Measurements from ENCODE around the gene NINJ2. TPM values are rescaled to one million over a fixed set of nuclear protein-coding genes. Genes with fewer than 3 reads are reported as not detected.
"Not testable (repeated sequence)": the region's sequence is repeated elsewhere in the genome, so short reads cannot be mapped to it uniquely, and the experiment has no call there.

The NINJ2 gene
- total RNA-seq, 1 donor from 2014 or later = not detected

GRCh38 chr12:642633-643474 lies 20.4 kb downstream of the NINJ2 start:
- Mint-ChIP-seq H3K9me3 (no peaks in the 10 kb centered on the region), H3K4me3 (peak overlapping the region; percentile 87), H3K36me3 (peaks cover 4% of the 10 kb centered on the region), H3K4me1 (ENCODE audit: unreplicated experiment) (peaks cover 7% of the 10 kb centered on the region), H3K27me3 (no peaks in the 10 kb centered on the region), H3K27ac (peak overlapping the region; percentile 87)
- TF ChIP-seq CTCF (conservative IDR thresholded peaks at IDR 0.05) = peak; percentile 64
- DNase-seq (ENCODE audit: extremely low spot score, unreplicated experiment) = peak; percentile 79

GRCh38 chr12:641321-641720 lies 21.9 kb downstream of the NINJ2 start:
- not testable (repeated sequence) for H3K27me3 Mint-ChIP-seq; DNase-seq (ENCODE audit: extremely low spot score, unreplicated experiment); H3K9me3 Mint-ChIP-seq; H3K27ac Mint-ChIP-seq; H3K4me1 Mint-ChIP-seq (ENCODE audit: unreplicated experiment); H3K36me3 Mint-ChIP-seq
- peak overlapping the region; percentile 83 for H3K4me3 Mint-ChIP-seq

- Mint-ChIP-seq H3K27ac (peak overlapping the region; percentile 71), H3K4me1 (ENCODE audit: unreplicated experiment) (peaks cover 7% of the 10 kb centered on the region), H3K27me3 (no peaks in the 10 kb centered on the region), H3K9me3 (no peaks in the 10 kb centered on the region), H3K36me3 (no peaks in the 10 kb centered on the region), H3K4me3 (no peak overlapping the region)
- no peak for TF ChIP-seq CTCF (conservative IDR thresholded peaks at IDR 0.05)
- DNase-seq (ENCODE audit: extremely low spot score, unreplicated experiment) = no peak
Measured at GRCh38 chr12:640773-641172, 22.5 kb downstream of the NINJ2 start.

- Mint-ChIP-seq H3K4me1 (ENCODE audit: unreplicated experiment) (peaks cover 7% of the 10 kb centered on the region), H3K27me3 (no peaks in the 10 kb centered on the region), H3K36me3 (no peaks in the 10 kb centered on the region), H3K9me3 (no peaks in the 10 kb centered on the region), H3K4me3 (no peak overlapping the region), H3K27ac (peak overlapping the region; percentile 71)
- TF ChIP-seq CTCF (conservative IDR thresholded peaks at IDR 0.05) = no peak
- no peak for DNase-seq (ENCODE audit: extremely low spot score, unreplicated experiment)
Measured at GRCh38 chr12:639988-640387, 23.3 kb downstream of the NINJ2 start.

- Mint-ChIP-seq H3K4me1 (ENCODE audit: unreplicated experiment) (peaks cover 7% of the 10 kb centered on the region), H3K9me3 (no peaks in the 10 kb centered on the region), H3K27ac (peak overlapping the region; percentile 71), H3K27me3 (no peaks in the 10 kb centered on the region), H3K4me3 (no peak overlapping the region), H3K36me3 (no peaks in the 10 kb centered on the region)
- no peak for DNase-seq (ENCODE audit: extremely low spot score, unreplicated experiment)
- TF ChIP-seq CTCF (conservative IDR thresholded peaks at IDR 0.05) = no peak
Measured at GRCh38 chr12:639566-639965, 23.7 kb downstream of the NINJ2 start.

GRCh38 chr12:638953-639557 lies 24.2 kb downstream of the NINJ2 start:
- peaks cover 7% of the 10 kb centered on the region for H3K4me1 Mint-ChIP-seq (ENCODE audit: unreplicated experiment)
- no peaks in the 10 kb centered on the region for H3K9me3 Mint-ChIP-seq
- H3K27me3 Mint-ChIP-seq = no peaks in the 10 kb centered on the region
- H3K4me3 Mint-ChIP-seq = no peak overlapping the region
- H3K36me3 Mint-ChIP-seq = no peaks in the 10 kb centered on the region
- DNase-seq (ENCODE audit: extremely low spot score, unreplicated experiment) = no peak
- TF ChIP-seq CTCF (conservative IDR thresholded peaks at IDR 0.05) = no peak
- no peak overlapping the region for H3K27ac Mint-ChIP-seq
